Caco-2 (cell line): ENCODE measurements around the gene KCND1. TPM values are rescaled to one million over a fixed set of nuclear protein-coding genes. Genes with fewer than 3 reads are reported as not detected.

Experiments
- BruUV-seq: library from RNA; stranded (reverse); fragments of 400-500 nt; replicated peaks from 2 replicates; lab custom pipeline; 2021; lab: Mats Ljungman, UMichigan
- CTCF ChIA-PET: fragments of 300-600 bp; sonication (Branson Sonifier 250); formaldehyde crosslinking; loops from one replicate; lab custom pipeline; 2022; ENCODE audit warnings: antibody characterized with exemption; lab: Charles Lee
- POLR2A ChIA-PET: fragments of 300-600 bp; sonication (Branson Sonifier 250); formaldehyde crosslinking; loops from one replicate; lab custom pipeline; 2022; ENCODE audit warnings: antibody characterized with exemption; lab: Charles Lee
- DNase-seq, 2 experiments: peaks; one replicate each; pipeline versions ENCODE4 v3.0.0 to v3.0.0-alpha.2; 2020 to 2022
- H3K27me3 ChIP-seq: replicated peaks from 2 replicates; pipeline ENCODE4 v1.6.0; 2011; ENCODE audit warnings: low read length; ENCODE audit not compliant: control insufficient read depth, insufficient read depth
- H3K36me3 ChIP-seq: 2 replicates; pipeline ENCODE4 v1.5.1; 2011; ENCODE audit warnings: low read length; ENCODE audit not compliant: control insufficient read depth, insufficient read depth
- H3K4me1 ChIP-seq: fragments of 250-450 bp; sonication (Bioruptor Pico); 2 replicates; pipeline ENCODE4 v1.5.1; 2020; ENCODE audit warnings: mild to moderate bottlenecking
- H3K4me3 ChIP-seq: 2 replicates; pipeline ENCODE4 v1.5.1; 2011; ENCODE audit warnings: low read depth, mild to moderate bottlenecking, control low read depth, low read length
- H3K9me3 ChIP-seq: fragments of 250-450 bp; sonication (Bioruptor Pico); 2 replicates; pipeline ENCODE4 v1.5.1; 2020; ENCODE audit warnings: mild to moderate bottlenecking, moderate library complexity
- H3K27ac Mint-ChIP-seq: one replicate; pipeline ENCODE4 v1.8.0; 2022; ENCODE audit warnings: mixed read lengths; ENCODE audit not compliant: unreplicated experiment
- H3K27me3 Mint-ChIP-seq: one replicate; pipeline ENCODE4 v1.8.0; 2022; ENCODE audit warnings: mixed read lengths; ENCODE audit not compliant: insufficient read depth, unreplicated experiment
- H3K36me3 Mint-ChIP-seq: one replicate; pipeline ENCODE4 v1.8.0; 2022; ENCODE audit warnings: mild to moderate bottlenecking, mixed read lengths; ENCODE audit not compliant: insufficient read depth, unreplicated experiment
- H3K4me1 Mint-ChIP-seq: one replicate; pipeline ENCODE4 v1.8.0; 2022; ENCODE audit warnings: low read depth, mixed read lengths; ENCODE audit not compliant: unreplicated experiment
- H3K4me3 Mint-ChIP-seq: one replicate; pipeline ENCODE4 v1.8.0; 2022; ENCODE audit warnings: mild to moderate bottlenecking, moderate library complexity, mixed read lengths; ENCODE audit not compliant: unreplicated experiment
- H3K9me3 Mint-ChIP-seq: one replicate; pipeline ENCODE4 v1.8.0; 2022; ENCODE audit warnings: mixed read lengths; ENCODE audit not compliant: unreplicated experiment
- intact Hi-C: fragments of 100-400 bp; cut with micrococcal nuclease; formaldehyde crosslinking; loops from one replicate; pipeline ENCODE4 v1.10.0; 2022; ENCODE audit not compliant: unreplicated experiment
- total RNA-seq: library from RNA; stranded (reverse); gene quantifications from 2 replicates; pipeline ENCODE4 v1.2.3, GENCODE V29; 2022
- TF ChIP-seq, protein P1 (sequence below), 2 experiments: fragments of 200-600 bp in 1 of 2; IDR thresholded peaks; 1 replicate in 1 of 2; 2 replicates in 1 of 2; pipeline versions ENCODE4 v1.5.1 to v1.8.0; 2011 to 2022; ENCODE audit warnings: antibody characterized with exemption in 1 of 2, control low read depth in 1 of 2, inconsistent platforms in 1 of 2, low read depth in 1 of 2, low read length in 1 of 2, mild to moderate bottlenecking in 1 of 2, moderate library complexity in 1 of 2; ENCODE audit not compliant: insufficient read depth in 1 of 2, severe bottlenecking in 1 of 2, unreplicated experiment in 1 of 2

The KCND1 gene
- total RNA-seq, 1 experiment from 2014 or later = 0.88 TPM

DNA sequence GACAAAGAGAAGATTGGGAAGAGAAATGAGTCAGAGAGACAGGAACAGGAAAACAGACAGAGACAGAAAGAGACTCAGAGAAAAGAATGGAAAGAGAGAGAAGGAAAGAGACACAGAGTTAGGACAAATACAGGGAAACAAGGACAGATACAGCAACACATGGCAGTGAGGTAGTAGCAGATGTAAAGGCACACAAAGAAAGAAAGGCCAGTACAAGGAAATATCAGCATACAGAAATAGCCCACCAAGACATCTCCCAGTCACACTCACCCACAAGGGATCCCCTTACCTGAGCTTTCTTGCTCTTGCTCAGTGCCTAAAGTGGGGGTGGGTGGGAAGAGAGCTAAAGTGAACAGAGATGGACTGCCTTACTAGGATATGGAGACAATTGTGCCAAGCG is 26.2 kb upstream of the KCND1 start:
- BruUV-seq = no TSS peak
- Histone ChIP-seq H3K27me3 (no peaks in the 10 kb centered on the region), H3K36me3 (no peaks in the 10 kb centered on the region), H3K4me1 (no peaks in the 10 kb centered on the region), H3K4me3 (no peak overlapping the region), H3K9me3 (no peaks in the 10 kb centered on the region)
- intact Hi-C loops = no loop called here
- no peak overlapping the region for H3K27ac Mint-ChIP-seq
- H3K4me3 Mint-ChIP-seq = no peak overlapping the region
- no peaks in the 10 kb centered on the region for H3K9me3 Mint-ChIP-seq
- H3K36me3 Mint-ChIP-seq = peaks cover 37% of the 10 kb centered on the region
- CTCF ChIA-PET = no interaction called here
- no peak for DNase-seq
- TF ChIP-seq, protein P1, sequence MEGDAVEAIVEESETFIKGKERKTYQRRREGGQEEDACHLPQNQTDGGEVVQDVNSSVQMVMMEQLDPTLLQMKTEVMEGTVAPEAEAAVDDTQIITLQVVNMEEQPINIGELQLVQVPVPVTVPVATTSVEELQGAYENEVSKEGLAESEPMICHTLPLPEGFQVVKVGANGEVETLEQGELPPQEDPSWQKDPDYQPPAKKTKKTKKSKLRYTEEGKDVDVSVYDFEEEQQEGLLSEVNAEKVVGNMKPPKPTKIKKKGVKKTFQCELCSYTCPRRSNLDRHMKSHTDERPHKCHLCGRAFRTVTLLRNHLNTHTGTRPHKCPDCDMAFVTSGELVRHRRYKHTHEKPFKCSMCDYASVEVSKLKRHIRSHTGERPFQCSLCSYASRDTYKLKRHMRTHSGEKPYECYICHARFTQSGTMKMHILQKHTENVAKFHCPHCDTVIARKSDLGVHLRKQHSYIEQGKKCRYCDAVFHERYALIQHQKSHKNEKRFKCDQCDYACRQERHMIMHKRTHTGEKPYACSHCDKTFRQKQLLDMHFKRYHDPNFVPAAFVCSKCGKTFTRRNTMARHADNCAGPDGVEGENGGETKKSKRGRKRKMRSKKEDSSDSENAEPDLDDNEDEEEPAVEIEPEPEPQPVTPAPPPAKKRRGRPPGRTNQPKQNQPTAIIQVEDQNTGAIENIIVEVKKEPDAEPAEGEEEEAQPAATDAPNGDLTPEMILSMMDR (IDR thresholded peaks at IDR 0.05; ENCODE audit: insufficient read depth in 1 of 2, low read depth in 1 of 2, low read length in 1 of 2, severe bottlenecking in 1 of 2, unreplicated experiment in 1 of 2) = no peak
- no peaks in the 10 kb centered on the region for H3K27me3 Mint-ChIP-seq
- POLR2A ChIA-PET = no interaction called here
- peaks cover 10% of the 10 kb centered on the region for H3K4me1 Mint-ChIP-seq

DNA sequence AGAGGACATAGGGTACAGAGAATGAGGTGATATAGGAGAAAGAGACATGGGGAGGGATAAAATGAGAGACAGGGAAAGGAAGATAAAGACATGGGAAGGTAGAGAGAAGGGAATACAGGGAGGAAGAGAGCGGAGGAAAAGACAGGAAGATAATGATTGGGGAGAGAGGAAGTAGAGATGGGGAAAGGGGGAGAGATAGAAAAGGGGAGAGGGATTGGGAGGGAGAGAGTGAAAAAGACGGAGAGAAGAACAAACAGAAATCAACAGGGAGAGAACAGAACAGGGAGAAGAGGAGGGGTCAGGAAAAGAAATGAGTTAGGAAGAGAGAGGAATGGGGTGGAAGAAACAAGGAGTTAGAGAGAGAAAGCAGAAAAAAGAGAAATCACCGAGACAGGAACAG is 25.8 kb upstream of the KCND1 start:
- H3K27me3 Mint-ChIP-seq = no peaks in the 10 kb centered on the region
- BruUV-seq = no TSS peak
- H3K36me3 ChIP-seq = no peaks in the 10 kb centered on the region
- peaks cover 37% of the 10 kb centered on the region for H3K36me3 Mint-ChIP-seq
- no peaks in the 10 kb centered on the region for H3K9me3 ChIP-seq
- TF ChIP-seq, protein P1 (IDR thresholded peaks at IDR 0.05; ENCODE audit: insufficient read depth in 1 of 2, low read depth in 1 of 2, low read length in 1 of 2, severe bottlenecking in 1 of 2, unreplicated experiment in 1 of 2) = no peak
- no peaks in the 10 kb centered on the region for H3K9me3 Mint-ChIP-seq
- no peak overlapping the region for H3K4me3 ChIP-seq
- H3K27me3 ChIP-seq = no peaks in the 10 kb centered on the region
- POLR2A ChIA-PET = no interaction called here
- no peak overlapping the region for H3K4me3 Mint-ChIP-seq
- no peak for DNase-seq
- no peak overlapping the region for H3K27ac Mint-ChIP-seq
- intact Hi-C loops = no loop called here
- peaks cover 10% of the 10 kb centered on the region for H3K4me1 Mint-ChIP-seq
- CTCF ChIA-PET = no interaction called here
- H3K4me1 ChIP-seq = no peaks in the 10 kb centered on the region

DNA sequence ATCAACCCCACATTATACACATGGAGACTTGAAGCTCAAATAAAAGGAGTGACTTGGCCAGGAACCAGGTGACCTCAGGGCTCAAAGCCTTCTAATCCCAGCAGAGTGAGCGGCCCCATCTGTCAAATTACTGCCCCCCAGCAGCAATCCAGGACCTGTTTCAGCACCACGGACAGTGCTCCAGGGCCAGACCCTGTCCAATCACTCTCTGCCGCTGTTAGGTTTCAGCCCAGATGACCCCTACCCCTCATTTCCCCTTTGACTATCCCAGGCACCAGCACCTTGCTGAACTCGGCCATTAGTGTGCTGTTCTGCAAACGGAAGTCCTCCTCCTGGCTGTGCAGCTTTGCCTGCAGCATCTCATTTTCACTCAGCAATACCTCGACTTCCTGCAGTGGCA is 25.3 kb upstream of the KCND1 start:
- BruUV-seq = no TSS peak
- CTCF ChIA-PET = no interaction called here

More for the DNA sequence above, 25.3 kb upstream of the KCND1 start:
- no peaks in the 10 kb centered on the region for H3K9me3 Mint-ChIP-seq
- H3K27me3 Mint-ChIP-seq = no peaks in the 10 kb centered on the region
- no peak overlapping the region for H3K4me3 ChIP-seq
- H3K27me3 ChIP-seq = no peaks in the 10 kb centered on the region
- no peaks in the 10 kb centered on the region for H3K9me3 ChIP-seq
- TF ChIP-seq, protein P1 (IDR thresholded peaks at IDR 0.05; ENCODE audit: insufficient read depth in 1 of 2, low read depth in 1 of 2, low read length in 1 of 2, severe bottlenecking in 1 of 2, unreplicated experiment in 1 of 2) = no peak
- POLR2A ChIA-PET = no interaction called here
- no peaks in the 10 kb centered on the region for H3K36me3 ChIP-seq
- DNase-seq = peak in 1 of 2 experiments; percentile 20
- no peaks in the 10 kb centered on the region for H3K4me1 ChIP-seq
- peaks cover 37% of the 10 kb centered on the region for H3K36me3 Mint-ChIP-seq
- H3K4me3 Mint-ChIP-seq = no peak overlapping the region
- H3K4me1 Mint-ChIP-seq = peaks cover 10% of the 10 kb centered on the region
- H3K27ac Mint-ChIP-seq = no peak overlapping the region
- intact Hi-C loops = no loop called here
